H9 (cell line): ENCODE measurements around the gene ZNF644. TPM values are rescaled to one million over a fixed set of nuclear protein-coding genes. Genes with fewer than 3 reads are reported as not detected.
A peak's percentile ranks its signal among the peaks of the same experiment; 100 is the strongest.

Experiments
- DNase-seq: peaks from one replicate; pipeline ENCODE4 v3.0.0-alpha.2; 2017
- H2AFZ ChIP-seq: one replicate; pipeline ENCODE4 v1.6.1; 2013; ENCODE audit warnings: mild to moderate bottlenecking, low read length, control low read depth, moderate library complexity
- H2AK5ac ChIP-seq: 2 replicates; pipeline ENCODE4 v1.6.1; 2013; ENCODE audit warnings: low read length, control low read depth, mixed read lengths; ENCODE audit not compliant: insufficient read length
- H2BK120ac ChIP-seq: one replicate; pipeline ENCODE4 v1.6.1; 2013; ENCODE audit warnings: low read depth, mild to moderate bottlenecking, low read length, control low read depth, inconsistent platforms; ENCODE audit not compliant: poor library complexity, severe bottlenecking
- H2BK12ac ChIP-seq: 2 replicates; pipeline ENCODE4 v1.6.1; 2013; ENCODE audit warnings: low read length, control low read depth, mixed read lengths, low read depth; ENCODE audit not compliant: insufficient read length
- H2BK15ac ChIP-seq: 2 replicates; pipeline ENCODE4 v1.6.1; 2013; ENCODE audit warnings: low read depth, low read length, control low read depth
- H2BK20ac ChIP-seq: one replicate; pipeline ENCODE4 v1.6.1; 2013; ENCODE audit warnings: low read depth, mild to moderate bottlenecking, low read length, control low read depth, inconsistent platforms; ENCODE audit not compliant: poor library complexity, severe bottlenecking
- H2BK5ac ChIP-seq: 2 replicates; pipeline ENCODE4 v1.6.1; 2013; ENCODE audit warnings: low read length, control low read depth, mixed read lengths; ENCODE audit not compliant: insufficient read length
- H3K14ac ChIP-seq: 2 replicates; pipeline ENCODE4 v1.6.1; 2013; ENCODE audit warnings: low read length, control low read depth; ENCODE audit not compliant: insufficient read depth
- H3K18ac ChIP-seq: 2 replicates; pipeline ENCODE4 v1.6.1; 2013; ENCODE audit warnings: low read depth, mild to moderate bottlenecking, mixed read lengths, low read length, control low read depth; ENCODE audit not compliant: insufficient read length
- H3K23ac ChIP-seq: 2 replicates; pipeline ENCODE4 v1.6.1; 2013; ENCODE audit warnings: low read length, control low read depth, mixed read lengths, low read depth; ENCODE audit not compliant: insufficient read length
- H3K23me2 ChIP-seq: 2 replicates; pipeline ENCODE4 v1.6.1; 2013; ENCODE audit warnings: low read depth, mild to moderate bottlenecking, mixed read lengths, low read length, control low read depth; ENCODE audit not compliant: insufficient read length, poor library complexity, severe bottlenecking
- H3K27ac ChIP-seq: 2 replicates; pipeline ENCODE4 v1.5.1; 2013; ENCODE audit warnings: low read length, control low read depth, mixed read lengths, low read depth; ENCODE audit not compliant: insufficient read length
- H3K27me3 ChIP-seq: 2 replicates; pipeline ENCODE4 v1.6.1; 2013; ENCODE audit warnings: low read length, control low read depth, inconsistent platforms; ENCODE audit not compliant: insufficient read depth
- H3K4ac ChIP-seq: 2 replicates; pipeline ENCODE4 v1.6.1; 2013; ENCODE audit warnings: low read depth, mild to moderate bottlenecking, control low read depth, inconsistent platforms, low read length, moderate library complexity
- H3K4me1 ChIP-seq: 2 replicates; pipeline ENCODE4 v1.6.1; 2013; ENCODE audit warnings: low read length, control low read depth, inconsistent platforms; ENCODE audit not compliant: insufficient read depth
- H3K4me2 ChIP-seq: 2 replicates; pipeline ENCODE4 v1.6.1; 2013; ENCODE audit warnings: low read length, control low read depth, mixed read lengths; ENCODE audit not compliant: insufficient read length, insufficient read depth
- H3K56ac ChIP-seq: 2 replicates; pipeline ENCODE4 v1.6.1; 2013; ENCODE audit warnings: low read depth, mild to moderate bottlenecking, mixed read lengths, low read length, control low read depth; ENCODE audit not compliant: insufficient read length
- H3K79me1 ChIP-seq: 2 replicates; pipeline ENCODE4 v1.6.1; 2013; ENCODE audit warnings: low read depth, mild to moderate bottlenecking, moderate library complexity, low read length, control low read depth, inconsistent platforms; ENCODE audit not compliant: insufficient read depth, poor library complexity, severe bottlenecking
- H3K79me2 ChIP-seq: 2 replicates; pipeline ENCODE4 v1.6.1; 2013; ENCODE audit warnings: low read length, control low read depth, inconsistent platforms; ENCODE audit not compliant: insufficient read depth
- H3K9ac ChIP-seq: 2 replicates; pipeline ENCODE4 v1.6.1; 2013; ENCODE audit warnings: low read length, control low read depth, mixed read lengths; ENCODE audit not compliant: insufficient read length; ENCODE audit errors: extremely low read depth
- H3K9me3 ChIP-seq: one replicate; pipeline ENCODE4 v1.6.1; 2013; ENCODE audit warnings: low read depth, low read length, inconsistent platforms; ENCODE audit not compliant: control insufficient read depth
- H3T11ph ChIP-seq: one replicate; pipeline ENCODE4 v1.6.1; 2013; ENCODE audit warnings: mild to moderate bottlenecking, low read length, control low read depth, inconsistent platforms
- H4K20me1 ChIP-seq: one replicate; pipeline ENCODE4 v1.6.1; 2013; ENCODE audit not compliant: control insufficient read depth, insufficient read length, insufficient read depth
- H4K5ac ChIP-seq: 2 replicates; pipeline ENCODE4 v1.6.1; 2013; ENCODE audit warnings: low read depth, mild to moderate bottlenecking, mixed read lengths, low read length, control low read depth; ENCODE audit not compliant: insufficient read length
- H4K8ac ChIP-seq: replicated peaks from 2 replicates; pipeline ENCODE4 v1.6.1; 2013; ENCODE audit warnings: low read length, control low read depth, mixed read lengths, low read depth; ENCODE audit not compliant: insufficient read length
- H4K91ac ChIP-seq: 2 replicates; pipeline ENCODE4 v1.6.1; 2013; ENCODE audit warnings: low read depth, mild to moderate bottlenecking, moderate library complexity, mixed read lengths, low read length, control low read depth; ENCODE audit not compliant: insufficient read length
- H3K27ac Mint-ChIP-seq, 3 experiments: 2 replicates in 2 of 3; 3 replicates in 1 of 3; pipeline ENCODE4 v1.8.0; 2020 to 2021; ENCODE audit warnings: mixed read lengths in 3 of 3, mild to moderate bottlenecking in 1 of 3, moderate library complexity in 1 of 3
- H3K27me3 Mint-ChIP-seq: 2 replicates; pipeline ENCODE4 v1.8.0; 2021; ENCODE audit warnings: low read depth, mild to moderate bottlenecking, moderate library complexity, mixed read lengths
- H3K36me3 Mint-ChIP-seq, 3 experiments: 2 replicates in 2 of 3; 3 replicates in 1 of 3; pipeline ENCODE4 v1.8.0; 2020 to 2021; ENCODE audit warnings: low read depth in 3 of 3, mixed read lengths in 3 of 3; ENCODE audit not compliant: insufficient read depth in 1 of 3
- H3K4me1 Mint-ChIP-seq, 2 experiments: 2 replicates each; pipeline ENCODE4 v1.8.0; 2020; ENCODE audit warnings: mixed read lengths in 2 of 2
- H3K4me3 Mint-ChIP-seq, 2 experiments: 2 replicates in 1 of 2; 3 replicates in 1 of 2; pipeline ENCODE4 v1.8.0; 2020 to 2021; ENCODE audit warnings: mild to moderate bottlenecking in 2 of 2, mixed read lengths in 2 of 2, moderate library complexity in 1 of 2
- H3K9me3 Mint-ChIP-seq, 2 experiments: 2 replicates in 1 of 2; 3 replicates in 1 of 2; pipeline ENCODE4 v1.8.0; 2020; ENCODE audit warnings: mild to moderate bottlenecking in 2 of 2, mixed read lengths in 2 of 2, moderate library complexity in 1 of 2
- CTCF ChIP-seq: fragments of 200-600 bp; sonication (generic); conservative IDR thresholded peaks from 3 replicates; pipeline ENCODE4 v1.8.0; 2021; ENCODE audit warnings: antibody characterized with exemption, mild to moderate bottlenecking
- WGBS: extraction: QIAGEN DNeasy Blood & Tissue Kit; methylation state at CpG from one replicate; pipeline ENCODE4 v1.1.7; 2013; ENCODE audit warnings: missing lambda C conversion rate, low lambda C conversion rate, mixed read lengths; ENCODE audit not compliant: insufficient read length; ENCODE audit errors: extremely low coverage; 5-methylcytosine and 5-hydroxymethylcytosine counted together
- total RNA-seq: library from RNA; stranded (reverse); gene quantifications from 2 replicates; pipeline ENCODE4 v1.2.1, GENCODE V29; 2021

ZNF644 gene
- total RNA-seq, 1 experiment from 2014 or later = 78.9 TPM

- peaks cover 2% of the 10 kb centered on the region; the same call in 1 of the 2 replicates for H3K4me1 ChIP-seq
- H3K36me3 Mint-ChIP-seq = peaks cover 31 to 54% (median 52%) of the 10 kb centered on the region in 3 experiments
- H2BK15ac ChIP-seq = no peak overlapping the region
- no peak overlapping the region for H3K27ac ChIP-seq
- peaks cover 26 to 31% of the 10 kb centered on the region in 2 experiments for H3K9me3 Mint-ChIP-seq
- H3K27ac Mint-ChIP-seq = peak overlapping the region in 1 of 3 experiments; percentile 15; a peak in 2 of 7 replicates
- H3K4me3 Mint-ChIP-seq = no peak overlapping the region
- no peak overlapping the region for H2BK120ac ChIP-seq
- H4K20me1 ChIP-seq = no peaks in the 10 kb centered on the region
- no peaks in the 10 kb centered on the region for H3K27me3 ChIP-seq
- no CpG with 5 or more reads among the region's 7 CpGs for WGBS
- H3K79me2 ChIP-seq = peaks cover 36% of the 10 kb centered on the region; the same call in 1 of the 2 replicates
- no peak overlapping the region for H3K4me2 ChIP-seq
- peaks cover 5% of the 10 kb centered on the region for H3K79me1 ChIP-seq
- H3K56ac ChIP-seq = no peak overlapping the region
- H3K4ac ChIP-seq = no peak overlapping the region
- H3K14ac ChIP-seq = no peak overlapping the region
- no peak overlapping the region for H2BK20ac ChIP-seq
- H4K91ac ChIP-seq = no peak overlapping the region
- H3K9me3 ChIP-seq = no peaks in the 10 kb centered on the region
- no peak overlapping the region for H2BK5ac ChIP-seq
- no peak overlapping the region for H3K9ac ChIP-seq
- H2BK12ac ChIP-seq = no peak overlapping the region
- H4K5ac ChIP-seq = no peak overlapping the region
- no peak overlapping the region for H2AFZ ChIP-seq
- H3T11ph ChIP-seq = no peak overlapping the region
- H4K8ac ChIP-seq = no peak overlapping the region
- H3K23me2 ChIP-seq = no peaks in the 10 kb centered on the region
- no peak overlapping the region for H3K18ac ChIP-seq
- H2AK5ac ChIP-seq = no peak overlapping the region
- DNase-seq = no peak
- H3K4me1 Mint-ChIP-seq = peaks cover 42 to 48% of the 10 kb centered on the region in 2 experiments
- no peak overlapping the region for H3K23ac ChIP-seq
- H3K27me3 Mint-ChIP-seq = no peaks in the 10 kb centered on the region
- peak; percentile 33; the same call in 1 of the 3 replicates for TF ChIP-seq CTCF
These were observed 14.7 kb downstream of the ZNF644 start for GRCh38 chr1:91007092-91007491.
